WTC11 (cell line): Measurements from ENCODE around the gene CACNA2D1. TPM values are rescaled to one million over a fixed set of nuclear protein-coding genes. Genes with fewer than 3 reads are reported as not detected.

Experiments
- ATAC-seq: fragments of 200-7000 bp; cut with Tn5 transposase; 2 replicates; pipeline ENCODE4 v1.10.0; 2021; ENCODE audit warnings: mild to moderate bottlenecking, moderate library complexity
- CTCF ChIA-PET: fragments of 300-600 bp; sonication (Branson Sonifier 250); formaldehyde crosslinking; loops from one replicate; lab custom pipeline; 2021; ENCODE audit warnings: antibody characterized with exemption; lab: Charles Lee
- POLR2A ChIA-PET: fragments of 350-600 bp; sonication (Branson Sonifier 250); formaldehyde crosslinking; loops from one replicate; lab custom pipeline; 2021; ENCODE audit warnings: antibody characterized with exemption; lab: Charles Lee
- DNase-seq: peaks from one replicate; pipeline ENCODE4 v3.0.0; 2021; ENCODE audit warnings: low spot score
- H3K27ac Mint-ChIP-seq: 2 replicates; pipeline ENCODE4 v1.8.0; 2021; ENCODE audit warnings: mixed read lengths
- H3K27me3 Mint-ChIP-seq: 2 replicates; pipeline ENCODE4 v1.8.0; 2021; ENCODE audit warnings: low read depth, mild to moderate bottlenecking, moderate library complexity, mixed read lengths
- H3K36me3 Mint-ChIP-seq: 2 replicates; pipeline ENCODE4 v1.8.0; 2021; ENCODE audit warnings: mixed read lengths
- H3K4me1 Mint-ChIP-seq: 2 replicates; pipeline ENCODE4 v1.8.0; 2022; ENCODE audit warnings: mixed read lengths
- H3K4me3 Mint-ChIP-seq: 2 replicates; pipeline ENCODE4 v1.8.0; 2021; ENCODE audit warnings: mild to moderate bottlenecking, moderate library complexity, mixed read lengths
- H3K9me3 Mint-ChIP-seq: 2 replicates; pipeline ENCODE4 v1.8.0; 2021; ENCODE audit warnings: mixed read lengths
- ATF1 ChIP-seq: sonication (generic); formaldehyde crosslinking; IDR thresholded peaks from 2 replicates; pipeline ENCODE4 v1.8.1; 2023; ENCODE audit warnings: mild to moderate bottlenecking, moderate library complexity, missing genetic modification reagents
- CBFB ChIP-seq: sonication (generic); formaldehyde crosslinking; IDR thresholded peaks from 2 replicates; pipeline ENCODE4 v1.8.1; 2022; ENCODE audit warnings: mild to moderate bottlenecking, low read depth, missing genetic modification reagents
- CREB1 ChIP-seq: sonication (generic); formaldehyde crosslinking; IDR thresholded peaks from 2 replicates; pipeline ENCODE4 v1.8.0; 2023; ENCODE audit warnings: mild to moderate bottlenecking, missing genetic modification reagents
- ELF4 ChIP-seq: sonication (generic); formaldehyde crosslinking; IDR thresholded peaks from 2 replicates; pipeline ENCODE4 v1.8.1; 2022; ENCODE audit warnings: low read depth, mild to moderate bottlenecking, moderate library complexity, missing genetic modification reagents
- FOXJ3 ChIP-seq: sonication (generic); formaldehyde crosslinking; IDR thresholded peaks from 2 replicates; pipeline ENCODE4 v1.9.0; 2021; ENCODE audit warnings: missing genetic modification reagents, mild to moderate bottlenecking, borderline replicate concordance
- GRHL2 ChIP-seq: fragments of 250-450 bp; sonication (Bioruptor Pico); IDR thresholded peaks from 2 replicates; pipeline ENCODE4 v1.8.0; 2022; ENCODE audit warnings: mild to moderate bottlenecking, moderate library complexity; ENCODE audit not compliant: insufficient replicate concordance, severe bottlenecking
- NFATC4 ChIP-seq: fragments of 250-450 bp; sonication (Bioruptor Pico); IDR thresholded peaks from 2 replicates; pipeline ENCODE4 v1.9.0; 2021; ENCODE audit warnings: mild to moderate bottlenecking
- SMAD4 ChIP-seq: sonication (generic); formaldehyde crosslinking; IDR thresholded peaks from 2 replicates; pipeline ENCODE4 v1.8.0; 2022; ENCODE audit warnings: mild to moderate bottlenecking, missing genetic modification reagents
- TP53 ChIP-seq: sonication (generic); formaldehyde crosslinking; IDR thresholded peaks from 2 replicates; pipeline ENCODE4 v1.8.1; 2023; ENCODE audit warnings: mild to moderate bottlenecking, missing genetic modification reagents
- ZNF219 ChIP-seq: sonication (generic); formaldehyde crosslinking; IDR thresholded peaks from 2 replicates; pipeline ENCODE4 v1.8.0; 2023; ENCODE audit warnings: missing genetic modification reagents, mild to moderate bottlenecking, borderline replicate concordance
- ZNF232 ChIP-seq: sonication (generic); formaldehyde crosslinking; IDR thresholded peaks from 2 replicates; pipeline ENCODE4 v1.8.0; 2022; ENCODE audit warnings: mild to moderate bottlenecking, missing genetic modification reagents
- ZNF317 ChIP-seq: sonication (generic); formaldehyde crosslinking; IDR thresholded peaks from 2 replicates; pipeline ENCODE4 v1.8.1; 2023; ENCODE audit warnings: low read depth, mild to moderate bottlenecking, moderate library complexity, missing genetic modification reagents, borderline replicate concordance
- ZNF416 ChIP-seq: fragments of 250-450 bp; sonication (Bioruptor Pico); IDR thresholded peaks from 2 replicates; pipeline ENCODE4 v1.9.0; 2021; ENCODE audit warnings: mild to moderate bottlenecking, inconsistent platforms
- ZNF423 ChIP-seq: fragments of 250-450 bp; sonication (Bioruptor Pico); IDR thresholded peaks from 2 replicates; pipeline ENCODE4 v2.1.2; 2022; ENCODE audit warnings: mild to moderate bottlenecking, moderate library complexity
- total RNA-seq: library from RNA; stranded (reverse); gene quantifications from 3 replicates; pipeline ENCODE4 v1.2.3, GENCODE V29; 2021
- TF ChIP-seq, protein P1 (sequence below): sonication (generic); formaldehyde crosslinking; IDR thresholded peaks from 2 replicates; pipeline ENCODE4 v1.8.0; 2023; ENCODE audit warnings: missing genetic modification reagents
- TF ChIP-seq, protein P2 (sequence below): fragments of 250-450 bp; sonication (Bioruptor Pico); IDR thresholded peaks from 2 replicates; pipeline ENCODE4 v1.9.0; 2021; ENCODE audit warnings: mild to moderate bottlenecking, borderline replicate concordance
- TF ChIP-seq, protein P3 (sequence below): sonication (generic); formaldehyde crosslinking; conservative IDR thresholded peaks from 2 replicates; pipeline ENCODE4 v1.8.1; 2023; ENCODE audit warnings: mild to moderate bottlenecking, low read depth, missing genetic modification reagents, moderate library complexity
- TF ChIP-seq, protein P4 (sequence below): fragments of 250-450 bp; sonication (Bioruptor Pico); IDR thresholded peaks from 2 replicates; pipeline ENCODE4 v1.9.0; 2021; ENCODE audit warnings: moderate library complexity, mild to moderate bottlenecking, inconsistent platforms, borderline replicate concordance
- TF ChIP-seq, protein P5 (sequence below): sonication (generic); formaldehyde crosslinking; IDR thresholded peaks from 2 replicates; pipeline ENCODE4 v1.8.0; 2022; ENCODE audit warnings: mild to moderate bottlenecking, missing genetic modification reagents
- TF ChIP-seq, protein P6 (sequence below): sonication (generic); formaldehyde crosslinking; IDR thresholded peaks from 2 replicates; pipeline ENCODE4 v1.8.1; 2023; ENCODE audit warnings: mild to moderate bottlenecking, missing genetic modification reagents
- TF ChIP-seq, protein P7 (sequence below): sonication (generic); formaldehyde crosslinking; IDR thresholded peaks from 2 replicates; pipeline ENCODE4 v1.8.1; 2023; ENCODE audit warnings: mild to moderate bottlenecking, missing genetic modification reagents

The CACNA2D1 gene
- total RNA-seq, 1 experiment from 2014 or later = 33.3 TPM

DNA sequence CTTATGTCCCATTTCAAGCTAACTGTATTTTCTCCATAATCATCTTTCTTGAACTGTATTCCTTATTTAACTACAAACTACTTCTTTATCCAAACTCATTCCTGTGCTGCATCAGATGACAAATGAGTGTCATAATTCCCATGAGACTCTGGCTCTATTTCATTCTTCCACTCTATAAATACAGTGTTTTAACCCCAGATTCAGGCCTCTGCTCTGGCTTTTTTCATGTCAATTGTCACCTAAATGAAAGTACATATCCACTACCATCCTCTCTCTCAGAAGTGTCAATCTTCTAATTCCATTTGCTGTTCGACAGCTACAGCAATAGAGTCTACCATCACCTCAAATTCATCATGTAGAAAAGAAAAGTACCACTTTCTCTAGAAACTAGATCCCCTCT, 172.7 kb downstream of the CACNA2D1 start (continued):
- TF ChIP-seq, protein P1, sequence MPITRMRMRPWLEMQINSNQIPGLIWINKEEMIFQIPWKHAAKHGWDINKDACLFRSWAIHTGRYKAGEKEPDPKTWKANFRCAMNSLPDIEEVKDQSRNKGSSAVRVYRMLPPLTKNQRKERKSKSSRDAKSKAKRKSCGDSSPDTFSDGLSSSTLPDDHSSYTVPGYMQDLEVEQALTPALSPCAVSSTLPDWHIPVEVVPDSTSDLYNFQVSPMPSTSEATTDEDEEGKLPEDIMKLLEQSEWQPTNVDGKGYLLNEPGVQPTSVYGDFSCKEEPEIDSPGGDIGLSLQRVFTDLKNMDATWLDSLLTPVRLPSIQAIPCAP (CRISPR knock-in tag) = no peak
- TF ChIP-seq ZNF219 (CRISPR knock-in tag) = no peak
- TF ChIP-seq, all 79 proteins: peak for 0

DNA sequence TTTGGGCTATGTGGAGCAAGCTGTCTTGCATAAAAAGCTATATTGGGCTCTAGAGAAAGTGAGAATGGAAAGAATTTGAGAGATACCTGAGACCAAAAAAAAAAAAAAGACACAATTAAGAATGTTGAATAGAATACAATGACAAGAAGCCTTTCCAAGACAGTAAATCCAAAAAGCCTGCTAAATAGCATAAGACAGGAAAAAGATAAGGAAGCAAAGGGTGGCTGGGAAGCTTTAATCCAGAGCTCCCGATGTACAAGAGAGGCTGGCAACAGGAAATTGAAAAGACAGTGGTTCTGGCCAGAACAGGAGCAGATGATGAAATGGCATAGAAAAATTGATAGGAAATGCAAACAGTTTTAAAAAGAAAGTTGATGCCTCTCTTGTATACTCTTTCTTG, 174.9 kb downstream of the CACNA2D1 start:
- POLR2A ChIA-PET = no interaction called here
- H3K27ac Mint-ChIP-seq = no peak overlapping the region
- no peaks in the 10 kb centered on the region for H3K27me3 Mint-ChIP-seq
- H3K4me1 Mint-ChIP-seq = peaks cover 24% of the 10 kb centered on the region
- ATAC-seq (no peak), DNase-seq (no peak)
- no peaks in the 10 kb centered on the region for H3K36me3 Mint-ChIP-seq
- TF ChIP-seq, protein P2, sequence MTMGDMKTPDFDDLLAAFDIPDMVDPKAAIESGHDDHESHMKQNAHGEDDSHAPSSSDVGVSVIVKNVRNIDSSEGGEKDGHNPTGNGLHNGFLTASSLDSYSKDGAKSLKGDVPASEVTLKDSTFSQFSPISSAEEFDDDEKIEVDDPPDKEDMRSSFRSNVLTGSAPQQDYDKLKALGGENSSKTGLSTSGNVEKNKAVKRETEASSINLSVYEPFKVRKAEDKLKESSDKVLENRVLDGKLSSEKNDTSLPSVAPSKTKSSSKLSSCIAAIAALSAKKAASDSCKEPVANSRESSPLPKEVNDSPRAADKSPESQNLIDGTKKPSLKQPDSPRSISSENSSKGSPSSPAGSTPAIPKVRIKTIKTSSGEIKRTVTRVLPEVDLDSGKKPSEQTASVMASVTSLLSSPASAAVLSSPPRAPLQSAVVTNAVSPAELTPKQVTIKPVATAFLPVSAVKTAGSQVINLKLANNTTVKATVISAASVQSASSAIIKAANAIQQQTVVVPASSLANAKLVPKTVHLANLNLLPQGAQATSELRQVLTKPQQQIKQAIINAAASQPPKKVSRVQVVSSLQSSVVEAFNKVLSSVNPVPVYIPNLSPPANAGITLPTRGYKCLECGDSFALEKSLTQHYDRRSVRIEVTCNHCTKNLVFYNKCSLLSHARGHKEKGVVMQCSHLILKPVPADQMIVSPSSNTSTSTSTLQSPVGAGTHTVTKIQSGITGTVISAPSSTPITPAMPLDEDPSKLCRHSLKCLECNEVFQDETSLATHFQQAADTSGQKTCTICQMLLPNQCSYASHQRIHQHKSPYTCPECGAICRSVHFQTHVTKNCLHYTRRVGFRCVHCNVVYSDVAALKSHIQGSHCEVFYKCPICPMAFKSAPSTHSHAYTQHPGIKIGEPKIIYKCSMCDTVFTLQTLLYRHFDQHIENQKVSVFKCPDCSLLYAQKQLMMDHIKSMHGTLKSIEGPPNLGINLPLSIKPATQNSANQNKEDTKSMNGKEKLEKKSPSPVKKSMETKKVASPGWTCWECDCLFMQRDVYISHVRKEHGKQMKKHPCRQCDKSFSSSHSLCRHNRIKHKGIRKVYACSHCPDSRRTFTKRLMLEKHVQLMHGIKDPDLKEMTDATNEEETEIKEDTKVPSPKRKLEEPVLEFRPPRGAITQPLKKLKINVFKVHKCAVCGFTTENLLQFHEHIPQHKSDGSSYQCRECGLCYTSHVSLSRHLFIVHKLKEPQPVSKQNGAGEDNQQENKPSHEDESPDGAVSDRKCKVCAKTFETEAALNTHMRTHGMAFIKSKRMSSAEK (CRISPR knock-in tag) = no peak
- TF ChIP-seq ZNF416 (CRISPR knock-in tag) (no peak), FOXJ3 (CRISPR knock-in tag) (no peak), CBFB (CRISPR knock-in tag) (no peak), SMAD4 (no peak), GRHL2 (no peak), NFATC4 (CRISPR knock-in tag) (no peak)
- TF ChIP-seq, protein P3, sequence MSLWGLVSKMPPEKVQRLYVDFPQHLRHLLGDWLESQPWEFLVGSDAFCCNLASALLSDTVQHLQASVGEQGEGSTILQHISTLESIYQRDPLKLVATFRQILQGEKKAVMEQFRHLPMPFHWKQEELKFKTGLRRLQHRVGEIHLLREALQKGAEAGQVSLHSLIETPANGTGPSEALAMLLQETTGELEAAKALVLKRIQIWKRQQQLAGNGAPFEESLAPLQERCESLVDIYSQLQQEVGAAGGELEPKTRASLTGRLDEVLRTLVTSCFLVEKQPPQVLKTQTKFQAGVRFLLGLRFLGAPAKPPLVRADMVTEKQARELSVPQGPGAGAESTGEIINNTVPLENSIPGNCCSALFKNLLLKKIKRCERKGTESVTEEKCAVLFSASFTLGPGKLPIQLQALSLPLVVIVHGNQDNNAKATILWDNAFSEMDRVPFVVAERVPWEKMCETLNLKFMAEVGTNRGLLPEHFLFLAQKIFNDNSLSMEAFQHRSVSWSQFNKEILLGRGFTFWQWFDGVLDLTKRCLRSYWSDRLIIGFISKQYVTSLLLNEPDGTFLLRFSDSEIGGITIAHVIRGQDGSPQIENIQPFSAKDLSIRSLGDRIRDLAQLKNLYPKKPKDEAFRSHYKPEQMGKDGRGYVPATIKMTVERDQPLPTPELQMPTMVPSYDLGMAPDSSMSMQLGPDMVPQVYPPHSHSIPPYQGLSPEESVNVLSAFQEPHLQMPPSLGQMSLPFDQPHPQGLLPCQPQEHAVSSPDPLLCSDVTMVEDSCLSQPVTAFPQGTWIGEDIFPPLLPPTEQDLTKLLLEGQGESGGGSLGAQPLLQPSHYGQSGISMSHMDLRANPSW = no peak
- no peak overlapping the region for H3K4me3 Mint-ChIP-seq
- no peaks in the 10 kb centered on the region for H3K9me3 Mint-ChIP-seq
- CTCF ChIA-PET = interaction anchor here (0.6 to 1.5 kb wide), 2 partner anchors 10 to 785 kb away, joined by 3 read pairs; no protein-coding TSS in a partner anchor

DNA sequence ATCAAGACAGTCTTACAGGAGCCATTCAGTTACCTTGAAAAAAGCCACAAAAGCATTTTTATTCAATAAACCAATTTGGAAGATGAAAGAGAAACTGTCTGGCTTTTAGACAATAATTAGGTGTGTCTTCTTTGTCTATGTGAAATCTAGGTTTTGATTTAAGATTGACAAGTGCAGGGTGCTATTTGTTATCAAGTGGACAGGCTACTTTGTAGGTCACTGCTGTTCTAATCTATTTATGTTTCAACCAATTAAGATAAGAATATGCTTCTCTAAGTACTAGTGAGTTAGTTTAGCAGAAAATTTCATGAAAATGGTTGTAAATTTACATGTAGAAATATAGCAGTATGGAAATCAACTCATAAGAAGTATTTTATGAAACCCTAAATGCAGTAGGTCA, 177.5 kb downstream of the CACNA2D1 start:
- DNase-seq = no peak
- ATAC-seq = no peak
- no peak overlapping the region for H3K4me3 Mint-ChIP-seq
- ChIA-PET CTCF (no interaction called here), POLR2A (no interaction called here)
- peaks cover 7% of the 10 kb centered on the region; the same call in 1 of the 2 replicates for H3K9me3 Mint-ChIP-seq
- H3K27me3 Mint-ChIP-seq = no peaks in the 10 kb centered on the region
- no peak overlapping the region for H3K27ac Mint-ChIP-seq
- 0 out of 2 replicates have a peak, but pooled peaks cover 5% of the 10 kb centered on the region for H3K36me3 Mint-ChIP-seq
- peaks cover 31% of the 10 kb centered on the region for H3K4me1 Mint-ChIP-seq
- TF ChIP-seq ELF4 (no peak), ATF1 (no peak), ZNF423 (CRISPR knock-in tag) (no peak), ZNF317 (no peak), TP53 (CRISPR knock-in tag) (no peak), ZNF232 (CRISPR knock-in tag) (no peak), CREB1 (CRISPR knock-in tag) (no peak)
- TF ChIP-seq, protein P4, sequence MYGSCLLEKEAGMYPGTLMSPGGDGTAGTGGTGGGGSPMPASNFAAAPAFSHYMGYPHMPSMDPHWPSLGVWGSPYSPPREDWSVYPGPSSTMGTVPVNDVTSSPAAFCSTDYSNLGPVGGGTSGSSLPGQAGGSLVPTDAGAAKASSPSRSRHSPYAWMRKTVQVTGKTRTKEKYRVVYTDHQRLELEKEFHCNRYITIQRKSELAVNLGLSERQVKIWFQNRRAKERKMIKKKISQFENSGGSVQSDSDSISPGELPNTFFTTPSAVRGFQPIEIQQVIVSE (CRISPR knock-in tag) = no peak
- TF ChIP-seq, protein P5, sequence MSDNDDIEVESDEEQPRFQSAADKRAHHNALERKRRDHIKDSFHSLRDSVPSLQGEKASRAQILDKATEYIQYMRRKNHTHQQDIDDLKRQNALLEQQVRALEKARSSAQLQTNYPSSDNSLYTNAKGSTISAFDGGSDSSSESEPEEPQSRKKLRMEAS (CRISPR knock-in tag) = no peak
- TF ChIP-seq, protein P6, sequence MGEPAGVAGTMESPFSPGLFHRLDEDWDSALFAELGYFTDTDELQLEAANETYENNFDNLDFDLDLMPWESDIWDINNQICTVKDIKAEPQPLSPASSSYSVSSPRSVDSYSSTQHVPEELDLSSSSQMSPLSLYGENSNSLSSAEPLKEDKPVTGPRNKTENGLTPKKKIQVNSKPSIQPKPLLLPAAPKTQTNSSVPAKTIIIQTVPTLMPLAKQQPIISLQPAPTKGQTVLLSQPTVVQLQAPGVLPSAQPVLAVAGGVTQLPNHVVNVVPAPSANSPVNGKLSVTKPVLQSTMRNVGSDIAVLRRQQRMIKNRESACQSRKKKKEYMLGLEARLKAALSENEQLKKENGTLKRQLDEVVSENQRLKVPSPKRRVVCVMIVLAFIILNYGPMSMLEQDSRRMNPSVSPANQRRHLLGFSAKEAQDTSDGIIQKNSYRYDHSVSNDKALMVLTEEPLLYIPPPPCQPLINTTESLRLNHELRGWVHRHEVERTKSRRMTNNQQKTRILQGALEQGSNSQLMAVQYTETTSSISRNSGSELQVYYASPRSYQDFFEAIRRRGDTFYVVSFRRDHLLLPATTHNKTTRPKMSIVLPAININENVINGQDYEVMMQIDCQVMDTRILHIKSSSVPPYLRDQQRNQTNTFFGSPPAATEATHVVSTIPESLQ (CRISPR knock-in tag) = no peak
- TF ChIP-seq, protein P7, sequence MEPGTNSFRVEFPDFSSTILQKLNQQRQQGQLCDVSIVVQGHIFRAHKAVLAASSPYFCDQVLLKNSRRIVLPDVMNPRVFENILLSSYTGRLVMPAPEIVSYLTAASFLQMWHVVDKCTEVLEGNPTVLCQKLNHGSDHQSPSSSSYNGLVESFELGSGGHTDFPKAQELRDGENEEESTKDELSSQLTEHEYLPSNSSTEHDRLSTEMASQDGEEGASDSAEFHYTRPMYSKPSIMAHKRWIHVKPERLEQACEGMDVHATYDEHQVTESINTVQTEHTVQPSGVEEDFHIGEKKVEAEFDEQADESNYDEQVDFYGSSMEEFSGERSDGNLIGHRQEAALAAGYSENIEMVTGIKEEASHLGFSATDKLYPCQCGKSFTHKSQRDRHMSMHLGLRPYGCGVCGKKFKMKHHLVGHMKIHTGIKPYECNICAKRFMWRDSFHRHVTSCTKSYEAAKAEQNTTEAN (CRISPR knock-in tag) = no peak
